Breast epithelium (tissue), 4 donors: ENCODE data around the gene INSM1. TPM values are rescaled to one million over a fixed set of nuclear protein-coding genes. Genes with fewer than 3 reads are reported as not detected.

Experiments
- DNase-seq, 2 donors: peaks; one replicate each; pipeline ENCODE4 v3.0.0-alpha.2; 2019; ENCODE audit warnings: low spot score in 2 of 2
- H3K27ac ChIP-seq, 2 donors: fragments of 200-600 bp; sonication (generic) in 1 of 2; one replicate each; pipeline ENCODE4 v1.5.1; 2016 to 2019; ENCODE audit warnings: mild to moderate bottlenecking in 1 of 2
- H3K27me3 ChIP-seq, 2 donors: fragments of 200-600 bp; sonication (generic) in 1 of 2; one replicate each; pipeline versions ENCODE4 v1.5.1 to v1.6.0; 2017 to 2019; ENCODE audit warnings: control low read depth in 1 of 2, mild to moderate bottlenecking in 1 of 2
- H3K36me3 ChIP-seq: fragments of 200-600 bp; one replicate; pipeline ENCODE4 v1.5.1; 2019
- H3K4me1 ChIP-seq, 2 donors: fragments of 200-600 bp; sonication (generic); one replicate each; pipeline ENCODE4 v1.5.1; 2016 to 2019; ENCODE audit warnings: control low read depth in 1 of 2
- H3K4me3 ChIP-seq, 3 donors: fragments of 200-600 bp; sonication (generic); 1 replicate in 2 of 3; 2 replicates in 1 of 3; pipeline ENCODE4 v1.5.1; 2016 to 2019; ENCODE audit warnings: mild to moderate bottlenecking in 3 of 3, moderate library complexity in 2 of 3
- H3K9me3 ChIP-seq, 2 donors: fragments of 200-600 bp; sonication (generic) in 1 of 2; one replicate each; pipeline ENCODE4 v1.5.1; 2016 to 2019; ENCODE audit warnings: control low read depth in 1 of 2
- POLR2A ChIP-seq: fragments of 450-650 bp; IDR thresholded peaks from one replicate; pipeline ENCODE4 v1.6.1; 2016; ENCODE audit warnings: antibody characterized with exemption, mild to moderate bottlenecking, moderate library complexity
- POLR2AphosphoS5 ChIP-seq, 3 donors: sonication (generic); formaldehyde crosslinking; IDR thresholded peaks; one replicate each; pipeline ENCODE4 v1.6.1; 2017; ENCODE audit warnings: antibody characterized with exemption in 3 of 3
- intact Hi-C: fragments of 100-400 bp; cut with DNase I; formaldehyde crosslinking; loops from one replicate; pipeline ENCODE4 v1.15.1; 2023; ENCODE audit warnings: low total_unique reads
- total RNA-seq, 3 donors: library from RNA; depleted of rRNA; stranded (reverse); fragments of >200 nt; gene quantifications; one replicate each; pipeline ENCODE4 v1.1.0, GENCODE V29; 2016
- TF ChIP-seq, protein P1 (sequence below), 3 donors: fragments of 450-650 bp; IDR thresholded peaks; one replicate each; pipeline ENCODE4 v1.5.1; 2016 to 2017; ENCODE audit warnings: antibody characterized with exemption in 3 of 3, mild to moderate bottlenecking in 3 of 3, moderate library complexity in 3 of 3

The INSM1 gene
- total RNA-seq, 3 donors from 2014 or later, result 0.48 TPM; not detected in 2

DNA sequence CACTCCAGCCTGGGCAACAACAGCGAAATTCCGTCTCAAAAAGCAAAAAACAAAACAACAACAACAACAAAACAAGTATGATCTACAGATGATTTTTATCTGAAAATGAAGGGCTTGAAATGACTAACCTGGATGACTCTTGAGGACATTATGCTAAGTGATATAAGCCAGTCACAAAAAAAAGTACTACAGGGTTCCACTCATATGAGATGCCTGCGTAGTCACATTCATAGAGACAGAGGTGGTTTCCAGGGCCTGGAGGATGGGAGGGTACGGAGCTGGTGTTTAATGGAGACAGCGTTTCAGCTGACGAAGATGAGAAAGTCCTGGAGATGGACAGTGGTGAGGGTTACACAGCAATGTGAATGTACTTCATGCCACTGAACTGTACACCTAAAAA, 8.3 kb upstream of the INSM1 start:
- Histone ChIP-seq H3K36me3 (no peaks in the 10 kb centered on the region), H3K4me3 (no peak overlapping the region), H3K4me1 (no peaks in the 10 kb centered on the region), H3K27me3 (peaks cover 0 to 44% of the 10 kb centered on the region in 2 donors), H3K9me3 (no peaks in the 10 kb centered on the region), H3K27ac (no peak overlapping the region)
- intact Hi-C loops, result loop anchor here (5.0 kb wide), 1 partner anchor 1168 kb away; no protein-coding TSS in a partner anchor
- TF ChIP-seq POLR2A, result no peak
- TF ChIP-seq, protein P1, sequence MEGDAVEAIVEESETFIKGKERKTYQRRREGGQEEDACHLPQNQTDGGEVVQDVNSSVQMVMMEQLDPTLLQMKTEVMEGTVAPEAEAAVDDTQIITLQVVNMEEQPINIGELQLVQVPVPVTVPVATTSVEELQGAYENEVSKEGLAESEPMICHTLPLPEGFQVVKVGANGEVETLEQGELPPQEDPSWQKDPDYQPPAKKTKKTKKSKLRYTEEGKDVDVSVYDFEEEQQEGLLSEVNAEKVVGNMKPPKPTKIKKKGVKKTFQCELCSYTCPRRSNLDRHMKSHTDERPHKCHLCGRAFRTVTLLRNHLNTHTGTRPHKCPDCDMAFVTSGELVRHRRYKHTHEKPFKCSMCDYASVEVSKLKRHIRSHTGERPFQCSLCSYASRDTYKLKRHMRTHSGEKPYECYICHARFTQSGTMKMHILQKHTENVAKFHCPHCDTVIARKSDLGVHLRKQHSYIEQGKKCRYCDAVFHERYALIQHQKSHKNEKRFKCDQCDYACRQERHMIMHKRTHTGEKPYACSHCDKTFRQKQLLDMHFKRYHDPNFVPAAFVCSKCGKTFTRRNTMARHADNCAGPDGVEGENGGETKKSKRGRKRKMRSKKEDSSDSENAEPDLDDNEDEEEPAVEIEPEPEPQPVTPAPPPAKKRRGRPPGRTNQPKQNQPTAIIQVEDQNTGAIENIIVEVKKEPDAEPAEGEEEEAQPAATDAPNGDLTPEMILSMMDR (IDR thresholded peaks at IDR 0.05), result no peak
- no peak for TF ChIP-seq POLR2AphosphoS5 (IDR thresholded peaks at IDR 0.05)
- no peak for DNase-seq

DNA sequence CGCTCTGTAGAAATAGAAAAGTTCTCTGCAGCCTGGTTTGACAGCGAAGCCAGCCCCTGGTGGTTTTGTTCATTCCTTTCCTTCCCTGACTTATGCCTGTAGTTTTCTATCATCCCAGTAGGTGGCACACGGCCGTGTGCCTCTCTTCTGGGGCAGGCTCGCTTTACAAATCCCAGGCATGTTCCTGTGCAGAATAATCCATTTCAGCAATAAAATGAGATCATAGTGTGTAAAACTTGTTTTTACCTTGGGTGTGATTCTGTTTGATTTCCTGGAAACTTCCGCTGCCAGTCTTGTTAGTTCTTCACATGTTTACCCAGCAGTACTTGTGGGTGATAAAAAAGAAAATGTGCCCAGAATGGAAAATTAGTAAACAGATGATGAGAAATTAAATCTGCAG, 7.4 kb upstream of the INSM1 start:
- H3K27me3 ChIP-seq, result peaks cover 0 to 52% of the 10 kb centered on the region in 2 donors
- H3K4me1 ChIP-seq, result no peaks in the 10 kb centered on the region
- no peaks in the 10 kb centered on the region for H3K36me3 ChIP-seq
- TF ChIP-seq POLR2AphosphoS5 (IDR thresholded peaks at IDR 0.05) (no peak), POLR2A (no peak)
- TF ChIP-seq, protein P1 (IDR thresholded peaks at IDR 0.05), result peak; percentile 16 to 65 (median 64)
- intact Hi-C loops, result loop anchor here (5.0 kb wide), 1 partner anchor 1167 kb away; no protein-coding TSS in a partner anchor
- no peak overlapping the region for H3K27ac ChIP-seq
- H3K4me3 ChIP-seq, result no peak overlapping the region
- no peak for DNase-seq
- H3K9me3 ChIP-seq, result no peaks in the 10 kb centered on the region

DNA sequence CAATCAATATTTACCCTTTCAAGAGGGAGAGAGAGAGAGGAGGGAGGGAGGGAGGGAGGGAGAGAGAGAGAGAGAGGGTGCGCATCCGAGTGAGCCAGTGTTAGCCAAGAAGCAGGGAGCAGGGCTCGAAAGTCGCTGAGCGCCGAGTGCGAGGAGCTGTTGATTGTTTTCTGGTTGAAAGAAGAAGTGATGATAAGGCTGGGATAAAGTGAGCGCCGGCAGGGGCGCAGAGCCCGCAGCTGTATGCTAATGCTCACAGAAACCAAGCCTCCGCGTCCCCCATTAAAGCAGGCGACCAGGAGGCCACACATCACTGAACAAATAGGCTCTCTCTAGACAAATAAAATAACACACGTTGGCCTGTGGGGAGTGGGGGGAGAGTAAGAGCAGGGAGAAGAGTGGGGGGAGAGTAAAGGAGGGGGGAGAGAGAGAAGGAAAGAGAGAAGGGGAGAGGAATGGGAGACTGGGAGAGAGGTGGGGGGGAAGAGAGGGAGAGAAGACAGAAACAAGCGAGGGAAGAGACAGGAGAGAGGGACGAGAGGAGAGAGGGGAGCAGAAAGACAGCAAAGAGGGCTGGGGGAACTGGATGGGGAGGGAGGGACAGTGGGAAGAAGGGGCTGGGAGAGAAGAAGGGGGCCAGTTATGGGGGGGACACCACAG, 5.0 kb upstream of the INSM1 start:
- Histone ChIP-seq H3K27me3 (peaks cover 0 to 77% of the 10 kb centered on the region in 2 donors), H3K4me3 (no peak overlapping the region), H3K36me3 (no peaks in the 10 kb centered on the region), H3K27ac (no peak overlapping the region), H3K9me3 (no peaks in the 10 kb centered on the region), H3K4me1 (peaks cover 0 to 10% of the 10 kb centered on the region in 2 donors)
- TF ChIP-seq POLR2AphosphoS5 (IDR thresholded peaks at IDR 0.05) (no peak), POLR2A (no peak)
- TF ChIP-seq, protein P1 (IDR thresholded peaks at IDR 0.05), result no peak
- no peak for DNase-seq
- intact Hi-C loops, result loop anchor here (5.0 kb wide), 1 partner anchor 1164 kb away; no protein-coding TSS in a partner anchor

DNA sequence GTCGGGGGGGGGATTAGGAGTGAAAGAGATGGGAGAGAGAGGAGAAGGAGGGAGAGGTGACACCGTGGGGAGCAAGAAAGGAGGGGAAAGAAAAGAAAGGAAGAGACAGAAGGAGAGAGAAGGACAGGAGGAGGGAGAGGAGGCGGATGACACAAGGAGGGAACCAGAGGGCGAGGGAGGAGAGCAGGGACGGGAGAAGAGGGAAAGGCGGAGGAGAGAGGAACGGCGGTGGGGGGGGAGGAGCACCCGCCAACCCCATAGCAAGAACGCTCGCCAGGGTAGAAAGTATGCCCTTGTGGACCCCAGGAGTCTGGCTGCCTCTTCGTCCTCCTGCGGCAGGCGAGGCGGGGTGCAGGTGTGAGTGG, 4.5 kb upstream of the INSM1 start:
- DNase-seq, result no peak
- no peaks in the 10 kb centered on the region for H3K36me3 ChIP-seq
- intact Hi-C loops, result loop anchor here (5.0 kb wide), 1 partner anchor 1164 kb away; no protein-coding TSS in a partner anchor
- H3K27ac ChIP-seq, result no peak overlapping the region
- peak overlapping the region in 2 of 3 donors; percentile 20 to 39 for H3K4me3 ChIP-seq
- peaks cover 0 to 10% of the 10 kb centered on the region in 2 donors for H3K4me1 ChIP-seq
- no peaks in the 10 kb centered on the region for H3K9me3 ChIP-seq
- H3K27me3 ChIP-seq, result peaks cover 0 to 78% of the 10 kb centered on the region in 2 donors
- no peak for TF ChIP-seq POLR2A
- TF ChIP-seq, protein P1 (IDR thresholded peaks at IDR 0.05), result no peak
- TF ChIP-seq POLR2AphosphoS5 (IDR thresholded peaks at IDR 0.05), result no peak
